NCI-H2081 (cell line): ENCODE data around the gene MYO1F.

Source experiments
- DNase-seq, 2 experiments: peaks; one replicate each; lab custom pipeline; 2025; lab: John Stamatoyannopoulos, UW

The MYO1F gene

DNA sequence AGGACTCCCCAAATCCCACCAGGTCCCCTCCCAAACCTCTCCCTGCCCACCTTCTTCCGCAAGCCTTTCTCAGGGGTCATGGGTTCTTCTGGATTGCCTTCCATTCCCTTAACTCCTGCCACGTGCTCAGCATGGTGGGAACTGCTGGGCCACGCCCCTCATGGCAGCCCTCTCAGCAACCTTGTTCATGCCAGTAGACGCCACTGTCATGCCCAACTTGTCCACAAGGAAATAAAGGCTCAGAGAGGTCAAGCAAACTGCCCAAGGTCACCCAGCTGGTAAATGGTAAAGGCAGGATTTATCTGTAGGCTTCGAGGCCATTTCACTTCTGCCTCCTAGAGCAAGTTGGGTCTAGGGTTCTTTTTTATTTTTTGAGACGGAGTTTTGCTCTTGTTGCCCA, 85.7 kb downstream of the MYO1F start:
- no peak for DNase-seq

DNA sequence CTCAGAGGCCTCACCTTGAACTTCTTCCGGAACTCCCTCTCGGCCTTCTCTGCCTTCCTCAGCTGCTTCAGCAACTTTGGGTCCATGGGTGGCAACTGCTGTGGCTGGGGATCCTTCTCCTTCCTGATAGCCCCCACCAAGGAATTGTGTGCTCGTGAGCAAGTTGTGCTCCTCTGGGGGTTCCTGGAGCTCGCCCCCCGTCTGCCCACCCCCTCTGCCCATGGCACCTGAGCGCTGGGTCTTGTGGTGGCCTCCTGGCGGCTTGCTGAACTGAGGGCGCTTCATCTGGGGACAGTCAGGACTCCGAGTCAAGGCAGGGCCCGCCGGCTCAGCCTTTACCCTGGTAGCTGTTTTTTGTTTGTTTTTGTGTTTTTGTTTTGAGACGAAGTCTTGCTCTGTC, 86.4 kb downstream of the MYO1F start:
- DNase-seq, result no peak

DNA sequence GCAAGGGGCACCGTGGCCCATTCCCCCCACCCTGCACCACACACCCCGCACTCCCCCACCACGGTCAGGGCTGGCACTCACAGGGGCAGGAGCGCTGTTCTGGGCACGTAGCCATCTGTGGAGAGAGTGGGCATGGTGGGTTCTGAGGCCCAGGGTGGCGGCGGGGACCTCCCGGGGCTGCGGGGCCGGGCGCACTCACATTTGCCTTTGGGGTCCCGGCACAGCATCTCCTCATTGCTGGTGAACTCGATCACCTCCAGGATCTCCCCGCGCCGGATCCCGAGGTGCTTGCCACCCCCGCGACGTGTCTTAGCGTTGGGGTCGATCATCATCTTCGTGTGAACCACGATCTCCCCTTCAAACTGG, 86.9 kb downstream of the MYO1F start:
- no peak for DNase-seq

DNA sequence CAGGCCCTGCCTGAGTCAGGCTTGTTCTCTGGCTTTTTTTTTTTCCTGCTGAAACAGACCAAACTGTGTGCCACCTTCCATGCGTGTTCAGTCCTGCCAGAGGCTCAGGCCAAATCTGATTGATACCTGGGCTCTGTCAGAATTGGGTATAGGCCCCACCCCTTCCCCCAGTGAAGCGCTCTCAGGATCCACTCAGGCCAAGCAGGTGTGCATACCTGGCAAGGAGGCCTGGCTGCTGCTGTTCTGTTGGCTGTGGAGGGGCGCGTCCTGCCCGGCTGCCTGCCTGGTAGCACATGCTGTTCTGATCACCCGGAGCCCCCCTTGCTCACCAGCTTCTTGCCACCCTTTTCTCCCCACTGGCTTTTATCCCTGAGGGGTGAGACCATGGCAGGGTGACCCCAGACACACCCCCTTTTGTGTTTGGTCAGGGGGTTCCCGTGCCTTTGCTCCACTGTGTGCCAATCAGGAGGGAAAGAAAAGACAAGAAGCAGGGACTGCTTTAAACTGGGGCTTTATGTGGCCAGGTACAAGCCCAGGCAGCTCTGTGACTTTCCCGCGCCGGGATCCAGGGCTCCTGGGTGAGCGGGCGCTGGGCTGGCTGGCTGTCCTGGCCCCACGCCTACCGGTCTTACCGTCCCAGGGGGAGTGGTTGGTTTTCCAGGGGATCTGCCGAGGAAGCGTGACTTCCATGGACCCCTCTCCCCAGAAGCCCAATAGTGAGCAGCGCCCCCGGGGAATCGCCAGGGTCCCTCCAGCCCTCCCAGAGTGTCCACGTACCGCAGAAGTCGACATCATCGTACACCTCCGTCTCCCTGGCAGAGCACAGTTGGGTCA, 87.5 kb downstream of the MYO1F start:
- DNase-seq, result no peak

DNA sequence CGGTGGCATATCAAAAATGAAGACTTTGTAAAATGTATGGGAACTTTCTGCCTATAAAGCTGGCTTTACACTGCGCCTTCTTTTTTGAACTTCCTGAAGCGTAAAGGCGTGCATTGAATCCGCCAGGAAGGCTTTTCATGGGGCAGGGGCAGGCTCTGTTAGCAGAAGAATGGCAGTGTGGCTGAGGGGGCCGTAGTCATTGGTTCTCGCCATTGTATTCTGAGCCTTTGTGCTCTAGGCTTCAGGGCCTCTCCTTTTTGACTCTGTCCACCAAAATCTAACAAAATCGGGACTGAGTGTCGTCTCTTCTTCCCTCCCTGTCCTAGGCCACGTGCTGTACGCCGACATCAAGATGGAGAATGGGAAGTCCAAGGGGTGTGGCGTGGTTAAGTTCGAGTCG, 88.9 kb downstream of the MYO1F start:
- DNase-seq, result no peak

DNA sequence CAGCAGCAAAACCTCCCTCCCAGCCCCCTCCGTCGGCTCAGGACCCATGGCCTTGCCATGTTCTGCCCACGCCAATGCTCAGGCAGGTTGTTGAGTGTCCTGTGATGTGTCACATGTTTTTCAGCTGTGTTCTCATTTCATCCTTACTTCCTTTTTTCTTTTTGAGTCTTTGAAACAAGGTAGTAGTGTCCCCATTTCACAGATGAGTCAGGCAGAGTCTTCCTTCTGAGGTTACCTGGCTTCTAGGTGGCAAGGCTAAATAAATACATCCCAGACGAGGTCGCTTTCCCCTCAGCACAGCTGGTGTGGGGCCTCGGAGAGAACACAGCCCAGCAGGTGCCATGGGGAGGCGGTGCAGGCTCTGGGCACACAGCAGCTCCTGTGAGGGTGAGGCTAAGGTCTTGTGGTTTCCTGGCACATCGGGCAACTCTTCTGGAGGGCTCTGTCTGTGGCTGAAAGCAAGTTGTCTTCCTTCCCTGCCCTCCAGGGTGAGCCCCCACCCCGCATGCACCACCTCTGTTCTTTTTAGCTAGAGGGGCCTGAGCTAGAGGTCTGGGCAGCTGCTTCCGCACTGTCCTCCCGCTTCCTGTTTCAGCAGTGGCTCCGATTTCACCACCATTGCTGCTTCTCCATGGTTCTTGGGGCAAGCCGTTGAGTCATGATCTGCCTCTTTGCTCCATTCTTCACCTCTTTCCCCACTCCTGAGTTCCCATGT, 89.9 kb downstream of the MYO1F start:
- DNase-seq, result no peak

DNA sequence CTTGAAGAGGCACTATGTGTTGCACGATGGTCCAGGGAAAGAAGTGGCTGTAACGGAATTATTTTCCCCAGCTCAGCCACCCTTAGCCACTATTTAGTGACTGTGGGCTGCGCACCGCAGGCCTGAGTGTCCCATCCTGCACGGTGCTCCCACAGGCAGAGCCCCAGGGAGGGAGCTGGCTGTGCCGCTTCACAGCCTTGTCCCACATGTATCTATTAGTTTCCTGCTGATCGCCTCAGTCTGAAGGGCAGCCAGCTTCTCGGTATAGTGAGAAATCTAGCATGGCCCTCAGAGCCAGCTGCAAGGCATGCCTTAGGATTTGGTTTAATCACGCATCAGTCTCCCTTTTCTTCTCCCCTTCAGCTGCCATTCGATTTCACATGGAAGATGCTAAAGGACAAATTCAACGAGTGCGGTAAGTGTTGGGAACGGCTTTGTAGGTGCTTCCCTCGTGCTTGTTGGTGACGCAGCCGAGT, 90.5 kb downstream of the MYO1F start:
- no peak for DNase-seq

DNA sequence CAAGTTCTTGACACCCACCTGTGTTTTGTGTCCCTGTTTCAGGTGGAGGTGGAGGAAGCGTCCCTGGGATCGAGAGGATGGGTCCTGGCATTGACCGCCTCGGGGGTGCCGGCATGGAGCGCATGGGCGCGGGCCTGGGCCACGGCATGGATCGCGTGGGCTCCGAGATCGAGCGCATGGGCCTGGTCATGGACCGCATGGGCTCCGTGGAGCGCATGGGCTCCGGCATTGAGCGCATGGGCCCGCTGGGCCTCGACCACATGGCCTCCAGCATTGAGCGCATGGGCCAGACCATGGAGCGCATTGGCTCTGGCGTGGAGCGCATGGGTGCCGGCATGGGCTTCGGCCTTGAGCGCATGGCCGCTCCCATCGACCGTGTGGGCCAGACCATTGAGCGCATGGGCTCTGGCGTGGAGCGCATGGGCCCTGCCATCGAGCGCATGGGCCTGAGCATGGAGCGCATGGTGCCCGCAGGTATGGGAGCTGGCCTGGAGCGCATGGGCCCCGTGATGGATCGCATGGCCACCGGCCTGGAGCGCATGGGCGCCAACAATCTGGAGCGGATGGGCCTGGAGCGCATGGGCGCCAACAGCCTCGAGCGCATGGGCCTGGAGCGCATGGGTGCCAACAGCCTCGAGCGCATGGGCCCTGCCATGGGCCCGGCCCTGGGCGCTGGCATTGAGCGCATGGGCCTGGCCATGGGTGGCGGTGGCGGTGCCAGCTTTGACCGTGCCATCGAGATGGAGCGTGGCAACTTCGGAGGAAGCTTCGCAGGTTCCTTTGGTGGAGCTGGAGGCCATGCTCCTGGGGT, 91.5 kb downstream of the MYO1F start:
- DNase-seq, result no peak

DNA sequence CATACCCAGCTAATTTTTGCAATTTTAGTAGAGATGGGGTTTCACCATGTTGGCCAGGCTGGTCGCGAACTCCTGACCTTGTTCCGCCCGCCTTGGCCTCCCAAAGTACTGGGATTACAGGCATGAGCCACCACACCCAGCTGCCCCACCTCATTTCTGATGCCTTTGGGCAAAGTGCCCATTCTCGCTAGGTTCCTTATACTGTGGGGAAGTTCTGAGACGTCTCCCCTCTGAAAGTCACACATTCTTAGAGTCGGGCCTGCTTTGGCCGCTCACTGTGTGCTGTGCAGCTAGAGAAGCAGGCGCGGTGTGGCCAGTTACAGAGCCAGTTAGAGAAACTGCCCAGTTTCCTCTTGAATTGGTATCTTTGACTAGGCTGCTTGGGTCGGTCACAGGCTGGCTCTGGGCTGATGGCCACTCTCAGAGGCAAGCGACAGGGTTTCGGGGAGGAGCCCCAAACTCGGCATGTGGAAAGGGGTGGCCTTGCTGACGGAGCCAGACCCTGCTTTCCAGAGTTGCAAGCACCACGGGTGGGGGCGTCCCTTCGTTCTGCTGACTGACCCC, 92.8 kb downstream of the MYO1F start:
- no peak for DNase-seq

DNA sequence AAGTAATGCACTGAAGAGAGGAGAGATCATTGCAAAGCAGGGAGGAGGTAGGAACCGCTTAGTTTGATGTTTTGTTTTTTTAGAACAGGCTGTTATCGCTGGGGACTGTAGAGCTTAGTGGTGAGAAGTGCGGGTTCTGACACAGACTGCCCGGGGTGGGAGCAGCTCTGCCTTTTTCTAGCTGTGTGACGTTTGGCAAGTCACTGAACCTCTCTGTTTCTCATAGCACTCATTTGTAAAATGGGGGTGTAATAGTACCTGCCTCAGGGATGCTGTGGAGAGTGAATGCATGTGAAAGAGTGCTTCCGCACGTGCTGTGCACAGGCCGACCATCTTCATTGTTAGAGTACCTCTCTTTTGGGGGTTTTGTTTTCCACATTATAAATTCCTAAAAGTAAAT, 94.1 kb downstream of the MYO1F start:
- DNase-seq, result no peak

DNA sequence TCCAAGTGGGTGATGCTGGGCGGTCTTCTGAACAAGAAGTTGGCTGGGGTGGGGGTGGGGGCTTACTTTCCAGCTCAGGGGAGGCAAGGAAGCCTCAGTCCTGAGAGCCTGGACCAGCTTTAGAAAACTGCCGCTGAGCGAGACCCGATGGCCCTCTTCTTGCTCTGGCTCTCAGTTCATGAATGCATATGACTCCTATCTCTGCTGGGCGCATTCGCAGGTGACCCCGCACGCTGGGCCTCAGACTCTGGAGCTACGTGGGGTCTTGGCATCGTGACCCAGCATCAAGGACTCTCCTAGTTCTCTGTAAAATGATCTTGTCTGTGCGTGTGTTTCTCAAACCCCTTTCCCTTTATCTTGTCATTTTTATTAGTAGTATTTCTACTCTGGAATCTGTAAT, 94.5 kb downstream of the MYO1F start:
- DNase-seq, result no peak

DNA sequence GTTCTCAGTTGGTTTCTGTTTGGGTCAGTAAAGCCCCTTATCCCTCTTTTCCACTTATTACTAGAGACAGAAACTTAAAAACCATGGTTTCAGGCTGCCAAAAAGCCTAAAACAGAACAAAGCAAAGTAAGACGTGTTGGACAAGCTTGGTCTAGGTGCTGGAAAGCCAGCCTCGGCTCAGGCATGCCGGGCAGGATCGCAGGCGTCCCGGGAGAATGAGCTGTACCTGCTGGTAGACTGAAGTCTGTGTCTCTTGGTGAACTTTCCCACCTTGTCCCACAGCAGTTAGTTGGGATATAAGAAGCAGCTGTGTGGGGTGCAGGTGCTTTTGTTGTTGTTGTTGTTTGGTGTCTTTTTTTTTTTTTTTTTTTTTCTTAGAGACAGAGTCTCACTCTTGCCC, 95.6 kb downstream of the MYO1F start:
- no peak for DNase-seq

DNA sequence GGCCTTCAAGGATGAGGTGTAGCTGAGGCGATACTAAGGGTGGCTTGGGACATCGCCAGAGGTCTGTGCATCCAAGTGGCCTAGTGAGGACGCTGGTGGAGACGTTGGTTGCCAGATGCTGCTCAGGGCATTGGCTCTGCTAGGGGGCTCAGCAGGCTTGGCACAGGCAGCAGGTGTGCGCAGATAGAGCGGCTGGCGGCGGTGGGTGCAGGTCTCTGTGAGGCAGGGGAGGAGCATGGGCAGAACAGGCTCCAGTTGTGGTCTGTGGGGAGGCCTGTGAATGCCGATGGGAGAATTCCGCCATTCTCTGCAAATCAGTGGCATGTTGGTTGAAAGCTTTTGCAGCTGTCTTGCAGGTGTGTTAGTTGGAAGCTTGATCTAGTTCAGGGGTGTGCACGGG, 96.0 kb downstream of the MYO1F start:
- no peak for DNase-seq

DNA sequence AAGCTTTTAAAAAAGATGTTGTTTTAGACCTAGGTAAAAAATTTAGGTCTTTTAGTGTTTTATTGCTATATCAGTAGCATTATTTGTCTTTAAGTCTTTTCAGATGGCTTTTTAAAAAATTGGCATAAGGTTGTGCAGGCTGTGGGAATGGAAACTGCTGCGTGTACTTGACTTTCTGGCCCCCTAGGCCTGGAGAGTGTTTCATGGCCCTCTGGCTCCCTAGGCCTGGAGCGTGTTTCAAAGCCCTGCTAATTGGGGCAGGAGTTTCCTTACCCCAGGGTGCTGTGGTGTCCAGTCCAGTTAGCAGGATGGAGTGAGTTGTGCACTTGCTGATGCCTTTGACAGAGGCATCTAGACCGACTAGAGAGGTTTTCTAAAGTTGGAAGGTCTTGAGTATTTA, 98.6 kb downstream of the MYO1F start:
- DNase-seq, result no peak

DNA sequence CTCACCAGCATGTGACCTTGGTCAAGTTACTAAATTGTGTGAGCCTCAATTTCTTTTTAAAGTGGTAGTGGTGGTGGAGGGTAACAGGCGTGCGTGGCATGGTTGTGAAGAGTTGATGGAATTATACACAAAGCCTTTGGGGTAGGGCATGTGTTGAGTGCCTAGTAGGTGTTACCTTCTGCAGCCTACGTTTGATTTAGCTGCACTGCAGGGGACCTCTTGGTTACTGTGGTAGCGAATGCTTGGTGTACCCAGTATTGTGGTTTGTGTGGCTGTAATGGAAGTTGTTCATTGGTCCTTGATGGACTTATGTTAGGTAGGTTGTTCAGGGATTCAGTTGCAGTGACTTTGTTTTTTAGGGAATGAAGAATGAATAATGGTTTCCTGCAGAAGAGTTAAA, 99.4 kb downstream of the MYO1F start:
- DNase-seq, result no peak

DNA sequence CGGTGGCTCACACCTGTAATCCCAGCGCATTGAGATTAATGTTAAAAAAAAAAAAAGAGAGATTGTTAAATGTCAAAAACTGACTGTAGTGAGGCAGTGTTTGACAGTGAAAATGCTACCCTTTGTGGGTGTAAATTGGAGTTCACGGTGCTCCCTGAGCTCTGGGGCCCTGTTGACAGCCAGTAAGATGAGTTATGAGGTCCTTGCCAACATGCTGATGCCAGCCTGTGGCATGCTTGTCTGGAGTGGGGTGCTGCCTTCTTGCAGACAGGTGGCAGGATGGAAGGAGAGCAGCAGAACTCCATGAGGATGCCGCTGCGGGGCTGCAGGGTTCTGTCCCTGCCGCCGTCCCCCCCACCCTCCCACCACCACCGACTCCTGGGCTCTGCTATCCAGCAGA, 100.7 kb downstream of the MYO1F start:
- no peak for DNase-seq

DNA sequence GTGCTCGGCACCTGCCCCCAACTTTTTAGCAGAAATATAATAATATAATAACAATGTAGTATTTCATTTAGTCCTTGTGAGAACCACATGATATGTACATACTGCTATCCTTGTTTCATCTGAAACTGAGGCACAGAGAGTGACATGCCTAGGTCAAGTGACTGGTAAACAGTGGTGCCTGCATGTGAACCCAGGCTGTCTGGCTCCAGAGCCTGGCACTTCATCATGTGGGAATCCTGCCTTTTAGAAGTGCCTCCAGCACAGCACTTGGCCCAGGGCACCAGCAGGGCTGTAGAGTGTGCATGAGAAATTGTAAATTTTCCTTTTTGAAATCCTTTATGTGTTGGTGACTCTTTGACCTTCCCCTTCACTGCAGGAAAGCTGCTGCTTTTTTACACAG, 102.2 kb downstream of the MYO1F start:
- DNase-seq, result no peak

DNA sequence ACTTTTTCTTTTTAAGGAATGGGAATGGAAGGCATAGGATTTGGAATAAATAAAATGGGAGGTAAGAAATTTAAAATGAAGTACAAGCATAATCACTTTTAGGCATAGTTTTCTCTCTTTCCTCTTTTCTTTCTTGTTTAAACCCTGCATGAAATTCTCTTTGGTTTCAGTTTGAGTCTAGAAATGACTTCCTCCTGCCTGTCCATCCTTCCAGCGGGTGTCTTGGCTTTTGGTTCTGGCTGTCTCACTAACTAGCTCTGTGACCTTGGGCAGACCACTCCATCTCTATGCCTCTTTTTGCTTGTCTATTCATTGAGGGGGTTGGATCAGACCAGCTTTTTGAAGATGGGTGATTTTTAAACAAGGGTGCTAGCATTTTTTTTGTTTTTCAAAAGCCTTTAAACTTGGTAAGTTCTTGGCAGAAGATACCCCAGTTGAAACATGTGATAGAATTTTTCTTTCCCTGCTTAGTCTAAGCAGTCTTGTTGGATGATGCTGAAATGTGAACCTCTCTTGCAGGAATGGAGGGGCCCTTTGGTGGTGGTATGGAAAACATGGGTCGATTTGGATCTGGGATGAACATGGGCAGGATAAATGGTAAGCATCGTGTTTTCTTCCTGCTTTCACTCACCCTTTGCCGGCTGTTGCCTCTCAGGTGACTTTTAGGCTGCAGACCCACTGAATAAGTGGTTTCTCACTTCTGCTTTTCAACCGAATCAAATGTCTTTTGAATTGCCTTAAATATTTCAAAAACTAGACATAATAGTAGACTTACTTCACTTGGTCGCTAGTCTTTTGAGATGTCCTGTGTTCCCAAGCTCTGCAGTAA, 103.4 kb downstream of the MYO1F start:
- DNase-seq, result no peak
